Activated T-cell treated with anti-CD3 and anti-CD28 coated beads for 4 hours (primary cell): ENCODE results near the gene ARHGEF33.

ENCODE experiments used
- DNase-seq: peaks from one replicate; pipeline ENCODE4 v3.0.0-alpha.2; 2020

ARHGEF33 gene

GRCh38 chr2:38889575-38889974 is at the start of gene ARHGEF33:
Gene ARHGEF33, plus strand, starts transcription at chr2:38889875. Its CDS starts 29,573 bp downstream, at chr2:38919448.
- DNase-seq = no peak

DNA sequence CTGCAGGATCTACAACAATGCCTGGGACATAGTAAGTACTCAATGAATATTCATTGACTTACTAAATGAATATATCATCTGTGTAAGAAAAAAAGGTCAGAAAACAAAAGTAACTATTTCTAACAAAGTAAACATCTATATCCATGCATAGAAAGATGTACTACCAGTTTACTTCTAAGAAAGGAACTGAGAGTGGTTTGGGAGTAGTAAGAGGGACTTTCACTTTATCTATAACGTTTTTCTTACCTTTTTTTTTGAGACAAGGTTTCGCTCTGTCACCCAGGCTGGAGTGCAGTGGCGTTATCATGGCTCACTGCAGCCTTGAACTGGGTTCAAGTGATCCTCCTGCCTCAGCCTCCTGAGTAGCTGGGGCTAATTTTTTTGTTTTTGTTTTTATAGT is 39.6 kb upstream of the ARHGEF33 start:
- DNase-seq = no peak

DNA sequence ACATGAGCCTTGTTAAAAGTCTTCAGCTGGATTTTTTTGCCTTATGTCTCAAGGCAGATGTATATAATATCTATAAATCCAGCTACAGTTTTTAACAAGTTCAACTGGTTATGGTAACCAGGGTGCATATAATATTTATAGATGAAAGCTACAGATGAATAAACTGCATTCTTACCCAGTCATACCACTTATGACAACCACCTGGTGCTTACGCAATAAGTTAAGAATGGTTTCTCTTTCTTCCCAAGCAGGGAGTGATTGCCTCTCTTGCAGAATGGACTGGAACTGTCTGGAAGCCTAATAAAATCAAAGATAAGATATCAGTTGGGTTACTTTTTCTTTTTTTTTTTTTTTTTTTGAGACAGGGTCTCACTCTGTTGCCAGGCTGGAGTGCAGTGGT is 33.5 kb upstream of the ARHGEF33 start:
- no peak for DNase-seq

DNA sequence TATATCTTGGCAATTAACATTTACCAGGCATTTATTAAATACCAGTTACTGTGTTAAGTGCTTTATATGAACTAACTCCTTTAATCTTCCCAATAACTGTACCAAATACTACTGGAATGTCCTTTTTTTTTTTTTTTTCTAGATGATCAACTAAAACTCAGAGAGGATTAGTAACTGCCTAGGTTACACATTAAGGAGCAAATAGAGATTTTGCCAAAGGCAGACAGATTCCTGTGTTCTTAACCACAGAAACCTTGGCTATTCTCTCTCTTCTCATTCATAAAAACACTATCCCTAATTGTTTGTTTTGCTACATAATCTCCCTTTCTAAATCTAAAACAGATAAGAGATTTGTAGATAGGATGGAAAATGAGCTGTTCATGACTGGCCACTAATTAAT is 27.2 kb upstream of the ARHGEF33 start:
- no peak for DNase-seq

- DNase-seq = no peak
These were observed 26.5 kb upstream of the ARHGEF33 start for GRCh38 chr2:38863061-38863695.

- DNase-seq = no peak
These were observed 22.8 kb upstream of the ARHGEF33 start for GRCh38 chr2:38866773-38867443.

- DNase-seq = no peak
These were observed 18.2 kb upstream of the ARHGEF33 start for GRCh38 chr2:38871432-38871831.

DNA sequence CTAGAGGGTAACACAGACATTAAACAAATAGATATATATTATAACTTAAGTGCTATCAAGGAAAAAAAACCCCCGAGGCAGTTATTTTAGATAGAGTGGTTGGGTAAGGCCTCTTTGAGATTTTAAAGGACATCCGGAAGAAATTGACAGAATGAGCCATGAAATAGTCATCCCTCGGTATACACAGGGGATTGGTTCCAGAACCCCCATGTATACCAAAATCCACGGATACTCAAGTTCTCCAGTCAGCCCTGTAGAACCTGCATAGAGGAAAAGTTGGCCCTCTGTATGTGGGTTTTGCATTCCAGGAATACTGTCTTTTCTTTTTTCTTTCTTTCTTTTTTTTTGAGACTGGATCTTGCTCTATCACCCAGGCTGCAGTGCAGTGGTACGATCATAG is 15.9 kb upstream of the ARHGEF33 start:
- DNase-seq = no peak

DNA sequence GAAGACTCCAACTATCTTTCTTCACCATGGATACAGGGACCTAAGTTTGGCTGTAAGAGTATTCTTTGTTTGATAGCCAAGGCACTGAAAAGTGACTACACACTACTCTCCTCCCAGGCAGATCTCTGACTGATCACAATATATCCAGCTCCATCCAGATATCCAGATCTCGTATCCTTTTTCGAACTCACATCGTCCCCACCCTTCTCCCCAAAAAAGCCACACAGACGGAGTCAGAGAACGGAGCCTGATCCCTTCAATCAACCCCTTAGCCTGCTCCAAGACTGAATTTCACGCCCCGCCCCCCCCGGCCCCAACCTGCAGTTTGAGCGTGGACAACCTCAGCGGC is 14.5 kb upstream of the ARHGEF33 start:
- no peak for DNase-seq

DNA sequence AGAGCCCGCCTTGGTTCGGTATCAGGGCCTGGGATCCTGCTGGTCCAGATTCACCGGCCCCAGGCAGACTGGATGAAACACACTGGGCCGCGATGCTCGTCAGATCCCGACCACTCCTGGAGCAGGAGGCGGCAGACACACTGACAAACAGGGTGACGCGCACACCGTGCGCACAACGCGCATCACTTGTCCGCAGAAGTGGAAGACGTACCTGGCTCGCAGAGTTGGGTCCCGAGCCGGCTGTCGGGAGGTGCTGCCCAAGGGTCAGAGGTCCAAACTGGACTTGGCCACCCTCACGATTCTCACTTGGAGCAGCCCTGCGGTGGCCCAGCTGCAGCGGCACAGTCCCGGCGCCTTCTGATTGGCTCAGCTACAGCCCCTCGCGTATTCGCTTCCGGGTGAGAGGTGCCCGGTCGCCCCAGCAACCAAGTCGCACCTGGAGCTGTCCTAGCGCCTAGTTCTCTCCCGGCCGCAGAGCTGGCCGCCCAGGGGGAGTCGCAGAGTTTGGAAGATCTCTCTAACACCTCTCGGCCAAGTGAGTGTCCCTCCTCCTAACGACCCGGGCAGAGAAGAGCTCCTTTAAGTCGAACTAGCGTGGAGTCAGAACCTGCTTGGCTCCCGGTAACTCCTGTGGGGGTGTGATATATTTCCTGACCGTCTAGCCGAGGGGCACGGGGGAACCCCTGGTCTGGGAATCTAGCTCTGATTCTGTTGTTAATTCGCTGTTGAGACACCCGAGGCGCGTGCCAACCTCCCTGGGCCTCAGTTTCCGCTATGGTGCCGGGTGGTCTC is 13.9 kb upstream of the ARHGEF33 start, which contains the start of the genes DHX57 and MORN2:
TSS of gene DHX57 (minus strand) at position 359 of the 792 bp plus-strand sequence. CDS start 7,529 bp downstream, outside the sequence.
TSS of gene MORN2 (plus strand) at position 401 of the 792 bp plus-strand sequence.
- peak; percentile 71 for DNase-seq

GRCh38 chr2:38876407-38876806 is 13.3 kb upstream of the ARHGEF33 start:
- no peak for DNase-seq

- no peak for DNase-seq
These were observed 3.6 kb upstream of the ARHGEF33 start for GRCh38 chr2:38886063-38886462.

DNA sequence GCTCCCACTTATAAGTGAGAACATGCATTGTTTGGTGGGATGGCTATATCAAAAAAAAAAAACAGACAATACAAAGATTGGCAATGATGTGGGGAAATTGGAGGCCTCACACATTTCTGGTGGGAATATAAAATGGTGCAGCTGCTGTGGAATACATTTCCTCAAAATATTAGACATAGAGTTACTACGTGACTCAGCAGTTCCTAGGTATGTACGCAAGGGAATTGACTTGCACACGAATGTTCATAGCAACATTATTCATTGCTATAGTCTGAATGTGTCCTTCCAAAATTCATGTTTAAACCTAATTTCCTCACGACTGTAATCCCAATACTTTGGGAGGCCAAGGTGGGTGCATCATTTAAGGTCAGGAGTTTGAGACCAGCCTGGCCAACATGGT is 2.3 kb upstream of the ARHGEF33 start:
- no peak for DNase-seq

DNA sequence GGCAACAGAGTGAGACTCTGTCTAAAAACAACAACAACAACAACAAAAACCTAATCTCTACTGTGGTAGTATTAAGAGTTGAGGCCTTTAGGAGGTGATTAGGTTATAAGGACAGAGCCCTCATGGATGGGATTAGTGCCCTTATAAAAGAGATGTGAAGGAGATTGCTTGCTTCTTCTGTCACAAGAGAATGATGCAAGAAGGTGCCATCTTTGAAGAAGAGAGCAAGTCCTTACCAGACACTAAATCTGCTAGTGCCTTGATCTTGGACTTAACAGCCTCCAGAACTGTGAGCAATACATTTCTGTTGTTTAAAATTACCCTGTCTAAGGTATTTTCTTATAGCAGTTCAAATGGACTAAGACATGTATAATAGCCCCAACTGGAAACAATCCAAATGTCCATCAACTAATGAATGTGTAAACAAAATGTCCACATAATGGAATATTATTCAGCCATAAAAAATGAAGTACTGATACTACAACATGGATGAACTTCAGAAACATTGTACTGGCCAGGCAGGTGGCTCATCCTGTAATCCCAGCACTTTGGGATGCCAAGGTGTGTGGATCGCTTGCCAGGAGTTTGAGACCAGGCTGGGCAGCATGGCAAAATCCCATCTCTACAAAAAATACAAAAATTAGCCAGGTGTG is 1.6 kb upstream of the ARHGEF33 start:
- DNase-seq = no peak

GRCh38 chr2:38889045-38889444 is 630 bp upstream of the ARHGEF33 start:
- no peak for DNase-seq

DNA sequence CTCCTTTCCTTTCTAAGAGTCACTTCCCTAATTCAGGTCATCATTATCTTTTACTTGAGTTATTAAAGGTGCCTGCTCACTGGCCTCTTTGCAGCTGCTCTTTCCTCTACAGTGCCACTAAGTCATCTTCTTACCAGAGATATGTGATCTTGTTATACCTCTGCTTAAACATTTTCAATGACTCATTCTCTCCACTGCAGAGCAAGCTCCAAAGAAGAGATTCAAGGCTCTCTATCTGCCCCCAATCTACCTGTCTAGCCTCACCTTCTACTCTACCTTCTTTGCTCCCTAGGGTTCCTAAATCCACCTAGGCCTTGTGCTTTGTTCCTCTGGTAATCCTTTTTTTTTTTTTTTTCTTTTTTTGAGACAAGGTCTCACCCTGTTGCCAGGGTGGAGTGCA is 3.1 kb downstream of the ARHGEF33 start:
- no peak for DNase-seq

GRCh38 chr2:38898256-38898655 is 8.6 kb downstream of the ARHGEF33 start:
- DNase-seq = no peak

GRCh38 chr2:38900726-38901125 is 11.1 kb downstream of the ARHGEF33 start:
- no peak for DNase-seq

- DNase-seq = no peak
These were observed 15.6 kb downstream of the ARHGEF33 start for GRCh38 chr2:38905251-38905650.

GRCh38 chr2:38907242-38907641 is 17.6 kb downstream of the ARHGEF33 start:
- DNase-seq = no peak

GRCh38 chr2:38907743-38908562 is 18.3 kb downstream of the ARHGEF33 start:
- DNase-seq = no peak

GRCh38 chr2:38909872-38910271 is 20.2 kb downstream of the ARHGEF33 start:
- DNase-seq = no peak
